Neuronal stem cell (in vitro differentiated cells): ENCODE results near the gene SOX13.

Experiments used
- DNase-seq: peaks from one replicate; pipeline ENCODE4 v3.0.0-alpha.2; 2013; ENCODE audit warnings: low spot score
- H2AFZ ChIP-seq: one replicate; pipeline ENCODE4 v1.6.1; 2013; ENCODE audit warnings: mild to moderate bottlenecking, low read length, inconsistent platforms
- H2AK5ac ChIP-seq: 2 replicates; pipeline ENCODE4 v1.6.1; 2013; ENCODE audit warnings: low read depth, mild to moderate bottlenecking, inconsistent platforms, low read length, moderate library complexity, mixed read lengths
- H2BK120ac ChIP-seq: 2 replicates; pipeline ENCODE4 v1.6.1; 2013; ENCODE audit warnings: low read depth, mild to moderate bottlenecking, inconsistent platforms, low read length, moderate library complexity, mixed read lengths
- H2BK12ac ChIP-seq: one replicate; pipeline ENCODE4 v1.6.1; 2013; ENCODE audit warnings: low read length, inconsistent platforms
- H2BK15ac ChIP-seq: 2 replicates; pipeline ENCODE4 v1.6.1; 2013; ENCODE audit warnings: mild to moderate bottlenecking, low read length, inconsistent platforms, mixed read lengths
- H2BK5ac ChIP-seq: one replicate; pipeline ENCODE4 v1.6.1; 2013; ENCODE audit warnings: inconsistent platforms, mild to moderate bottlenecking, low read length, moderate library complexity
- H3K14ac ChIP-seq: one replicate; pipeline ENCODE4 v1.6.1; 2013; ENCODE audit warnings: low read length, inconsistent platforms
- H3K18ac ChIP-seq: 2 replicates; pipeline ENCODE4 v1.6.1; 2013; ENCODE audit warnings: low read length, inconsistent platforms
- H3K23ac ChIP-seq: 2 replicates; pipeline ENCODE4 v1.6.1; 2013; ENCODE audit warnings: low read depth, mild to moderate bottlenecking, mixed read lengths, low read length, inconsistent platforms; ENCODE audit not compliant: poor library complexity
- H3K27ac ChIP-seq: replicated peaks from 3 replicates; pipeline ENCODE4 v1.5.1; 2013; ENCODE audit warnings: low read length, inconsistent platforms
- H3K27me3 ChIP-seq, 3 experiments: 2 replicates each; pipeline ENCODE4 v1.6.1; 2013; ENCODE audit warnings: low read length in 3 of 3, mild to moderate bottlenecking in 2 of 3, inconsistent platforms in 1 of 3, low read depth in 1 of 3, mixed read lengths in 1 of 3, moderate library complexity in 1 of 3; ENCODE audit not compliant: control insufficient read depth in 3 of 3, insufficient read depth in 3 of 3
- H3K36me3 ChIP-seq, 2 donors: replicated peaks in 1 of 2; 2 replicates each; pipeline ENCODE4 v1.6.1; 2013; ENCODE audit warnings: low read length in 2 of 2; ENCODE audit not compliant: control insufficient read depth in 2 of 2, insufficient read depth in 2 of 2
- H3K4ac ChIP-seq: 2 replicates; pipeline ENCODE4 v1.6.1; 2013; ENCODE audit warnings: inconsistent platforms, mild to moderate bottlenecking, low read length, moderate library complexity
- H3K4me1 ChIP-seq, 2 donors: 1 replicate in 1 of 2; 2 replicates in 1 of 2; pipeline ENCODE4 v1.6.1; 2013; ENCODE audit warnings: low read length in 2 of 2, low read depth in 1 of 2; ENCODE audit not compliant: control insufficient read depth in 2 of 2, insufficient read depth in 1 of 2
- H3K4me2 ChIP-seq: one replicate; pipeline ENCODE4 v1.6.1; 2013; ENCODE audit warnings: mild to moderate bottlenecking, low read length, inconsistent platforms; ENCODE audit not compliant: insufficient read depth, poor library complexity, severe bottlenecking
- H3K4me3 ChIP-seq, 2 donors: 2 replicates each; pipeline ENCODE4 v1.5.1; 2013; ENCODE audit warnings: low read length in 2 of 2, mild to moderate bottlenecking in 2 of 2, inconsistent platforms in 1 of 2, moderate library complexity in 1 of 2
- H3K79me1 ChIP-seq: one replicate; pipeline ENCODE4 v1.6.1; 2013; ENCODE audit warnings: low read depth, mild to moderate bottlenecking, inconsistent platforms, low read length, moderate library complexity
- H3K9ac ChIP-seq: one replicate; pipeline ENCODE4 v1.6.1; 2013; ENCODE audit warnings: mild to moderate bottlenecking, low read depth, low read length, inconsistent platforms; ENCODE audit not compliant: poor library complexity
- H3K9me3 ChIP-seq, 2 donors: replicated peaks in 1 of 2; 2 replicates each; pipeline versions ENCODE3 to v1.6.1; 2013; ENCODE audit warnings: low read length in 2 of 2, mild to moderate bottlenecking in 2 of 2, inconsistent platforms in 1 of 2, low read depth in 1 of 2, mixed read lengths in 1 of 2, moderate library complexity in 1 of 2; ENCODE audit not compliant: control insufficient read depth in 2 of 2, insufficient read depth in 1 of 2
- H4K8ac ChIP-seq: one replicate; pipeline ENCODE4 v1.6.1; 2013; ENCODE audit warnings: low read depth, mild to moderate bottlenecking, inconsistent platforms, low read length, moderate library complexity
- H4K91ac ChIP-seq: one replicate; pipeline ENCODE4 v1.6.1; 2013; ENCODE audit warnings: low read length, low read depth, mild to moderate bottlenecking, inconsistent platforms; ENCODE audit not compliant: poor library complexity
- WGBS, 2 donors: extraction: QIAGEN DNeasy Blood & Tissue Kit; methylation state at CpG; one replicate each; pipeline ENCODE4 v1.1.7; 2013; ENCODE audit warnings: missing lambda C conversion rate in 2 of 2, mixed read lengths in 1 of 2; ENCODE audit not compliant: insufficient read length in 2 of 2, insufficient replicate concordance in 1 of 2; ENCODE audit errors: extremely low coverage in 2 of 2; 5-methylcytosine and 5-hydroxymethylcytosine counted together

Gene SOX13

DNA sequence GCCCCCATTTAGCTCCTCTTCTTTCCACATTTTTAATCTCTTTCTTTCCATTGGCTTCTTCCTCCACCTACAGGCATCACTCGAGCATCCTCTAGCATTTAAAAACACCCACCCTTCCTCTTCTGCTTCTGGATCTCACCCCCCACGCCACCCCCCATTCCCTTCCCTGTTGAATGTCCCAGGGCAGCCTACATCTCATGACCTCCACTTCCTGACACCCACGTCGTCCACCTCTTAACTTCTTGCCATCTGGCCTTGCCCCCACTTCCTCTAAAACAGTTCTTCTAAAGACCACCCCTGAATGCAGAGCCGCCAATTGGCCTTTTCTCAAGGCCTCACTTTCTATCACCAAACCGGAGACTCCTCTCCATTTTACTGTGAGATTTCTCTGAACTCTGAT lies 85.0 kb downstream of the SOX13 start:
- Histone ChIP-seq H2AK5ac (no peak overlapping the region), H3K79me1 (no peaks in the 10 kb centered on the region), H3K4me3 (no peak overlapping the region), H3K23ac (no peak overlapping the region), H3K4me2 (no peak overlapping the region), H2BK15ac (no peak overlapping the region), H3K14ac (no peak overlapping the region), H2BK12ac (no peak overlapping the region), H3K18ac (no peak overlapping the region), H4K91ac (no peak overlapping the region), H3K4me1 (no peaks in the 10 kb centered on the region), H3K27me3 (peaks cover 0 to 43% (median under 1%) of the 10 kb centered on the region in 3 experiments), H2AFZ (no peak overlapping the region), H2BK120ac (no peak overlapping the region), H3K36me3 (no peaks in the 10 kb centered on the region), H3K9me3 (no peaks in the 10 kb centered on the region), H3K27ac (no peak overlapping the region), H4K8ac (no peak overlapping the region), H2BK5ac (no peak overlapping the region), H3K9ac (no peak overlapping the region), H3K4ac (no peak overlapping the region)
- no CpG with 5 or more reads among the region's 6 CpGs for WGBS, 2 donors
- no peak for DNase-seq

GRCh38 chr1:204161609-204162493 lies 88.9 kb downstream of the SOX13 start:
- no peak overlapping the region for H3K4me3 ChIP-seq
- H2BK120ac ChIP-seq, result no peak overlapping the region
- no peak overlapping the region for H3K14ac ChIP-seq
- no peak overlapping the region for H3K27ac ChIP-seq
- H3K9me3 ChIP-seq, result no peaks in the 10 kb centered on the region
- no peak overlapping the region for H3K23ac ChIP-seq
- no peak overlapping the region for H4K91ac ChIP-seq
- no peak overlapping the region for H2AK5ac ChIP-seq
- no peak overlapping the region for H4K8ac ChIP-seq
- peaks cover 0 to 45% (median 0%) of the 10 kb centered on the region in 3 experiments for H3K27me3 ChIP-seq
- H3K9ac ChIP-seq, result no peak overlapping the region
- no peak for DNase-seq
- no peak overlapping the region for H2BK15ac ChIP-seq
- H3K4me2 ChIP-seq, result no peak overlapping the region
- H2AFZ ChIP-seq, result no peak overlapping the region
- H2BK5ac ChIP-seq, result no peak overlapping the region
- no peak overlapping the region for H2BK12ac ChIP-seq
- H3K4ac ChIP-seq, result no peak overlapping the region
- H3K4me1 ChIP-seq, result no peaks in the 10 kb centered on the region
- WGBS, 2 donors, result no CpG with 5 or more reads among the region's 14 CpGs
- H3K36me3 ChIP-seq, result no peaks in the 10 kb centered on the region
- H3K79me1 ChIP-seq, result no peaks in the 10 kb centered on the region
- no peak overlapping the region for H3K18ac ChIP-seq

- Histone ChIP-seq H4K91ac (no peak overlapping the region), H3K27ac (no peak overlapping the region), H2AK5ac (no peak overlapping the region), H2BK5ac (no peak overlapping the region), H3K9ac (no peak overlapping the region), H2AFZ (no peak overlapping the region), H2BK12ac (no peak overlapping the region), H2BK120ac (no peak overlapping the region), H4K8ac (no peak overlapping the region), H3K4me3 (no peak overlapping the region), H3K23ac (no peak overlapping the region), H3K14ac (no peak overlapping the region), H2BK15ac (no peak overlapping the region), H3K9me3 (no peaks in the 10 kb centered on the region), H3K4ac (no peak overlapping the region), H3K27me3 (peaks cover 0 to 38% (median 0%) of the 10 kb centered on the region in 3 experiments), H3K79me1 (no peaks in the 10 kb centered on the region), H3K4me2 (no peak overlapping the region), H3K36me3 (no peaks in the 10 kb centered on the region), H3K18ac (no peak overlapping the region), H3K4me1 (no peaks in the 10 kb centered on the region)
- DNase-seq, result peak; percentile 69
- WGBS, 2 donors, result no CpG with 5 or more reads among the region's 7 CpGs
These were observed 89.7 kb downstream of the SOX13 start for GRCh38 chr1:204162494-204163074.

- no peak within 1 kb of the TSS for H2BK12ac ChIP-seq
- no peak within 1 kb of the TSS for H3K4ac ChIP-seq
- no peak within 1 kb of the TSS for H2BK120ac ChIP-seq
- H3K27ac ChIP-seq, result no peak within 1 kb of the TSS
- H3K36me3 ChIP-seq, result no peaks in the 10 kb centered on the region
- peaks cover 0 to 23% (median 0%) of the 10 kb centered on the region in 3 experiments for H3K27me3 ChIP-seq
- H2AFZ ChIP-seq, result no peak within 1 kb of the TSS
- no peak within 1 kb of the TSS for H3K23ac ChIP-seq
- H2AK5ac ChIP-seq, result no peak within 1 kb of the TSS
- no peak within 1 kb of the TSS for H3K18ac ChIP-seq
- H4K91ac ChIP-seq, result no peak within 1 kb of the TSS
- H3K4me1 ChIP-seq, result no peaks in the 10 kb centered on the region
- no peak within 1 kb of the TSS for H2BK15ac ChIP-seq
- H3K9ac ChIP-seq, result no peak within 1 kb of the TSS
- no CpG with 5 or more reads among the region's 5 CpGs for WGBS, 2 donors
- H3K79me1 ChIP-seq, result no peaks in the 10 kb centered on the region
- no peak within 1 kb of the TSS for H4K8ac ChIP-seq
- peaks cover 2 to 18% of the 10 kb centered on the region in 2 donors for H3K9me3 ChIP-seq
- no peak within 1 kb of the TSS for H3K4me2 ChIP-seq
- no peak within 1 kb of the TSS for H3K4me3 ChIP-seq
- DNase-seq, result no peak
- no peak within 1 kb of the TSS for H2BK5ac ChIP-seq
- no peak within 1 kb of the TSS for H3K14ac ChIP-seq
These were observed 93.3 kb downstream of the SOX13 start, which contains the start of gene REN for GRCh38 chr1:204166219-204166618. TSS of gene REN (minus strand) at chr1:204166337. CDS start at chr1:204166293, 44 bp downstream.
